SK-N-SH treated with all-trans-retinoic acid at 6 μM for 48 hours (cell line): ENCODE data around the gene FAM47E.
A peak's percentile ranks its signal among the peaks of the same experiment; 100 is the strongest.

Source experiments
- ATAC-seq: fragments of 200-7000 bp; cut with Tn5 transposase; 3 replicates; pipeline ENCODE4 v1.9.1; 2020; ENCODE audit warnings: mild to moderate bottlenecking, moderate library complexity
- ARNTL ChIP-seq: fragments of 450-650 bp; formaldehyde crosslinking; IDR thresholded peaks from 2 replicates; pipeline ENCODE4 v1.5.0; 2020; ENCODE audit warnings: low read depth, mild to moderate bottlenecking, moderate library complexity, borderline replicate concordance
- BACH2 ChIP-seq: fragments of 250-450 bp; sonication (Bioruptor Pico); IDR thresholded peaks from 2 replicates; pipeline ENCODE4 v1.9.0; 2021; ENCODE audit warnings: mild to moderate bottlenecking, borderline replicate concordance
- CSDC2 ChIP-seq: fragments of 250-450 bp; sonication (Bioruptor Pico); IDR thresholded peaks from 2 replicates; pipeline ENCODE4 v1.5.0; 2020; ENCODE audit warnings: mild to moderate bottlenecking, moderate library complexity
- ESRRG ChIP-seq: fragments of 250-450 bp; sonication (Bioruptor Pico); IDR thresholded peaks from 2 replicates; pipeline ENCODE4 v1.6.1; 2021; ENCODE audit warnings: mild to moderate bottlenecking
- GLIS3 ChIP-seq: fragments of 250-450 bp; sonication (Bioruptor Pico); IDR thresholded peaks from 2 replicates; pipeline ENCODE4 v1.5.0; 2020; ENCODE audit warnings: mild to moderate bottlenecking, moderate library complexity
- ISL1 ChIP-seq: fragments of 250-450 bp; sonication (Bioruptor Pico); IDR thresholded peaks from 2 replicates; pipeline ENCODE4 v2.1.2; 2022; ENCODE audit warnings: mild to moderate bottlenecking, moderate library complexity
- OSR1 ChIP-seq: fragments of 250-450 bp; sonication (Bioruptor Pico); IDR thresholded peaks from 2 replicates; pipeline ENCODE4 v1.8.0; 2022; ENCODE audit warnings: moderate library complexity, mild to moderate bottlenecking, inconsistent platforms
- PPARA ChIP-seq: fragments of 250-450 bp; sonication (Bioruptor Pico); IDR thresholded peaks from 2 replicates; pipeline ENCODE4 v1.5.0; 2020; ENCODE audit warnings: mild to moderate bottlenecking, borderline replicate concordance
- RARB ChIP-seq: fragments of 250-450 bp; sonication (Bioruptor Pico); IDR thresholded peaks from 2 replicates; pipeline ENCODE4 v1.8.0; 2021; ENCODE audit warnings: mild to moderate bottlenecking, moderate library complexity
- SNAI2 ChIP-seq: fragments of 250-450 bp; sonication (Bioruptor Pico); IDR thresholded peaks from 2 replicates; pipeline ENCODE4 v1.5.0; 2020; ENCODE audit warnings: mild to moderate bottlenecking, moderate library complexity
- TCF4 ChIP-seq: fragments of 250-450 bp; sonication (Bioruptor Pico); IDR thresholded peaks from 2 replicates; pipeline ENCODE4 v1.8.0; 2021; ENCODE audit warnings: mild to moderate bottlenecking, moderate library complexity, borderline replicate concordance
- TOX ChIP-seq: fragments of 250-450 bp; sonication (Bioruptor Pico); IDR thresholded peaks from 2 replicates; pipeline ENCODE4 v1.8.0; 2021; ENCODE audit warnings: mild to moderate bottlenecking, moderate library complexity, borderline replicate concordance
- ZC3H10 ChIP-seq: fragments of 250-450 bp; sonication (Bioruptor Pico); IDR thresholded peaks from 2 replicates; pipeline ENCODE4 v1.5.1; 2021; ENCODE audit warnings: mild to moderate bottlenecking, moderate library complexity
- ZFP3 ChIP-seq: fragments of 250-450 bp; sonication (Bioruptor Pico); IDR thresholded peaks from 2 replicates; pipeline ENCODE4 v1.5.0; 2020; ENCODE audit warnings: mild to moderate bottlenecking, moderate library complexity
- ZFP30 ChIP-seq: fragments of 450-650 bp; formaldehyde crosslinking; IDR thresholded peaks from 2 replicates; pipeline ENCODE4 v1.5.0; 2022; ENCODE audit warnings: mild to moderate bottlenecking, moderate library complexity
- ZNF565 ChIP-seq: fragments of 450-650 bp; formaldehyde crosslinking; conservative IDR thresholded peaks from 2 replicates; pipeline ENCODE4 v1.5.0; 2020; ENCODE audit warnings: low read depth, mild to moderate bottlenecking, moderate library complexity
- ZNF8 ChIP-seq: fragments of 450-650 bp; formaldehyde crosslinking; IDR thresholded peaks from 2 replicates; pipeline ENCODE4 v1.5.0; 2020; ENCODE audit warnings: mild to moderate bottlenecking, moderate library complexity
- TF ChIP-seq, protein P1 (sequence below): fragments of 250-450 bp; sonication (Bioruptor Pico); IDR thresholded peaks from 2 replicates; pipeline ENCODE4 v1.8.0; 2020; ENCODE audit warnings: mild to moderate bottlenecking, moderate library complexity, borderline replicate concordance
- TF ChIP-seq, protein P2 (sequence below): fragments of 250-450 bp; sonication (Bioruptor Pico); IDR thresholded peaks from 2 replicates; pipeline ENCODE4 v1.5.1; 2021; ENCODE audit warnings: mild to moderate bottlenecking, moderate library complexity
- TF ChIP-seq, protein P3 (sequence below): fragments of 250-450 bp; sonication (Bioruptor Pico); IDR thresholded peaks from 2 replicates; pipeline ENCODE4 v1.5.1; 2020; ENCODE audit warnings: low read depth, mild to moderate bottlenecking, moderate library complexity
- TF ChIP-seq, protein P4 (sequence below): fragments of 250-450 bp; sonication (Bioruptor Pico); IDR thresholded peaks from 2 replicates; pipeline ENCODE4 v1.5.0; 2020; ENCODE audit warnings: mild to moderate bottlenecking, moderate library complexity
- TF ChIP-seq, protein P5 (sequence below): fragments of 250-450 bp; sonication (Bioruptor Pico); IDR thresholded peaks from 2 replicates; pipeline ENCODE4 v1.8.0; 2021; ENCODE audit warnings: low read depth, mild to moderate bottlenecking, moderate library complexity, borderline replicate concordance

FAM47E gene

DNA sequence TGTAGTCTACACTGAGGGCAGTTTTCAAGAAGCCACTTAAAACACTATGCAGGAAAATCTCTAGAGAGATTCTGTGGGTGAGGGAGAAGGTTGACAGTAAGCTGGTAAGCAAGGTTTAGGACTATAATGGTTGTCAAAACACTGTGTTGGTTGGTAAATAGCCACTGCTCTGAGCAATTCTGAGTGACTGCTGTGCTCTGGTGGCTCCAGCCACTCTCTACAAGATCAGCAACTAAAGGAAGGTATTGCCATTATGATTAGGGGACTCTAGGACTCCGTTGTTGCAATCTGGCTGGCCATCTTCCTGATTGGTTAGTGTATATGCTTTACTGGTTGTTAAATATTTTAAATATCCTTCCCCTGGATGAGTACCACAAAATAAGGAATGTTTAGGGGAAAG lies 5.5 kb upstream of the FAM47E start:
- no peak for ATAC-seq
- TF ChIP-seq RARB (CRISPR knock-in tag) (no peak), ESRRG (CRISPR knock-in tag) (no peak), SNAI2 (no peak), TCF4 (no peak), TOX (CRISPR knock-in tag) (no peak), ZC3H10 (CRISPR knock-in tag) (no peak), ZNF565 (CRISPR knock-in tag) (no peak), ISL1 (CRISPR knock-in tag) (no peak), BACH2 (CRISPR knock-in tag) (no peak), PPARA (CRISPR knock-in tag) (no peak), ZFP3 (no peak), ZFP30 (CRISPR knock-in tag) (no peak), ZNF8 (CRISPR knock-in tag) (no peak), ARNTL (CRISPR knock-in tag) (no peak), CSDC2 (no peak)
- TF ChIP-seq, protein P1, sequence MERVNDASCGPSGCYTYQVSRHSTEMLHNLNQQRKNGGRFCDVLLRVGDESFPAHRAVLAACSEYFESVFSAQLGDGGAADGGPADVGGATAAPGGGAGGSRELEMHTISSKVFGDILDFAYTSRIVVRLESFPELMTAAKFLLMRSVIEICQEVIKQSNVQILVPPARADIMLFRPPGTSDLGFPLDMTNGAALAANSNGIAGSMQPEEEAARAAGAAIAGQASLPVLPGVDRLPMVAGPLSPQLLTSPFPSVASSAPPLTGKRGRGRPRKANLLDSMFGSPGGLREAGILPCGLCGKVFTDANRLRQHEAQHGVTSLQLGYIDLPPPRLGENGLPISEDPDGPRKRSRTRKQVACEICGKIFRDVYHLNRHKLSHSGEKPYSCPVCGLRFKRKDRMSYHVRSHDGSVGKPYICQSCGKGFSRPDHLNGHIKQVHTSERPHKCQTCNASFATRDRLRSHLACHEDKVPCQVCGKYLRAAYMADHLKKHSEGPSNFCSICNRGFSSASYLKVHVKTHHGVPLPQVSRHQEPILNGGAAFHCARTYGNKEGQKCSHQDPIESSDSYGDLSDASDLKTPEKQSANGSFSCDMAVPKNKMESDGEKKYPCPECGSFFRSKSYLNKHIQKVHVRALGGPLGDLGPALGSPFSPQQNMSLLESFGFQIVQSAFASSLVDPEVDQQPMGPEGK: no peak
- TF ChIP-seq, protein P2, sequence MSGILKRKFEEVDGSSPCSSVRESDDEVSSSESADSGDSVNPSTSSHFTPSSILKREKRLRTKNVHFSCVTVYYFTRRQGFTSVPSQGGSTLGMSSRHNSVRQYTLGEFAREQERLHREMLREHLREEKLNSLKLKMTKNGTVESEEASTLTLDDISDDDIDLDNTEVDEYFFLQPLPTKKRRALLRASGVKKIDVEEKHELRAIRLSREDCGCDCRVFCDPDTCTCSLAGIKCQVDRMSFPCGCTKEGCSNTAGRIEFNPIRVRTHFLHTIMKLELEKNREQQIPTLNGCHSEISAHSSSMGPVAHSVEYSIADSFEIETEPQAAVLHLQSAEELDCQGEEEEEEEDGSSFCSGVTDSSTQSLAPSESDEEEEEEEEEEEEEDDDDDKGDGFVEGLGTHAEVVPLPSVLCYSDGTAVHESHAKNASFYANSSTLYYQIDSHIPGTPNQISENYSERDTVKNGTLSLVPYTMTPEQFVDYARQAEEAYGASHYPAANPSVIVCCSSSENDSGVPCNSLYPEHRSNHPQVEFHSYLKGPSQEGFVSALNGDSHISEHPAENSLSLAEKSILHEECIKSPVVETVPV (CRISPR knock-in tag): no peak
- TF ChIP-seq, protein P3, sequence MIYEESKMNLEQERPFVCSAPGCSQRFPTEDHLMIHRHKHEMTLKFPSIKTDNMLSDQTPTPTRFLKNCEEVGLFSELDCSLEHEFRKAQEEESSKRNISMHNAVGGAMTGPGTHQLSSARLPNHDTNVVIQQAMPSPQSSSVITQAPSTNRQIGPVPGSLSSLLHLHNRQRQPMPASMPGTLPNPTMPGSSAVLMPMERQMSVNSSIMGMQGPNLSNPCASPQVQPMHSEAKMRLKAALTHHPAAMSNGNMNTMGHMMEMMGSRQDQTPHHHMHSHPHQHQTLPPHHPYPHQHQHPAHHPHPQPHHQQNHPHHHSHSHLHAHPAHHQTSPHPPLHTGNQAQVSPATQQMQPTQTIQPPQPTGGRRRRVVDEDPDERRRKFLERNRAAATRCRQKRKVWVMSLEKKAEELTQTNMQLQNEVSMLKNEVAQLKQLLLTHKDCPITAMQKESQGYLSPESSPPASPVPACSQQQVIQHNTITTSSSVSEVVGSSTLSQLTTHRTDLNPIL (CRISPR knock-in tag): no peak
- TF ChIP-seq, protein P4, sequence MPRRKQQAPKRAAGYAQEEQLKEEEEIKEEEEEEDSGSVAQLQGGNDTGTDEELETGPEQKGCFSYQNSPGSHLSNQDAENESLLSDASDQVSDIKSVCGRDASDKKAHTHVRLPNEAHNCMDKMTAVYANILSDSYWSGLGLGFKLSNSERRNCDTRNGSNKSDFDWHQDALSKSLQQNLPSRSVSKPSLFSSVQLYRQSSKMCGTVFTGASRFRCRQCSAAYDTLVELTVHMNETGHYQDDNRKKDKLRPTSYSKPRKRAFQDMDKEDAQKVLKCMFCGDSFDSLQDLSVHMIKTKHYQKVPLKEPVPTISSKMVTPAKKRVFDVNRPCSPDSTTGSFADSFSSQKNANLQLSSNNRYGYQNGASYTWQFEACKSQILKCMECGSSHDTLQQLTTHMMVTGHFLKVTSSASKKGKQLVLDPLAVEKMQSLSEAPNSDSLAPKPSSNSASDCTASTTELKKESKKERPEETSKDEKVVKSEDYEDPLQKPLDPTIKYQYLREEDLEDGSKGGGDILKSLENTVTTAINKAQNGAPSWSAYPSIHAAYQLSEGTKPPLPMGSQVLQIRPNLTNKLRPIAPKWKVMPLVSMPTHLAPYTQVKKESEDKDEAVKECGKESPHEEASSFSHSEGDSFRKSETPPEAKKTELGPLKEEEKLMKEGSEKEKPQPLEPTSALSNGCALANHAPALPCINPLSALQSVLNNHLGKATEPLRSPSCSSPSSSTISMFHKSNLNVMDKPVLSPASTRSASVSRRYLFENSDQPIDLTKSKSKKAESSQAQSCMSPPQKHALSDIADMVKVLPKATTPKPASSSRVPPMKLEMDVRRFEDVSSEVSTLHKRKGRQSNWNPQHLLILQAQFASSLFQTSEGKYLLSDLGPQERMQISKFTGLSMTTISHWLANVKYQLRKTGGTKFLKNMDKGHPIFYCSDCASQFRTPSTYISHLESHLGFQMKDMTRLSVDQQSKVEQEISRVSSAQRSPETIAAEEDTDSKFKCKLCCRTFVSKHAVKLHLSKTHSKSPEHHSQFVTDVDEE (CRISPR knock-in tag): no peak

DNA sequence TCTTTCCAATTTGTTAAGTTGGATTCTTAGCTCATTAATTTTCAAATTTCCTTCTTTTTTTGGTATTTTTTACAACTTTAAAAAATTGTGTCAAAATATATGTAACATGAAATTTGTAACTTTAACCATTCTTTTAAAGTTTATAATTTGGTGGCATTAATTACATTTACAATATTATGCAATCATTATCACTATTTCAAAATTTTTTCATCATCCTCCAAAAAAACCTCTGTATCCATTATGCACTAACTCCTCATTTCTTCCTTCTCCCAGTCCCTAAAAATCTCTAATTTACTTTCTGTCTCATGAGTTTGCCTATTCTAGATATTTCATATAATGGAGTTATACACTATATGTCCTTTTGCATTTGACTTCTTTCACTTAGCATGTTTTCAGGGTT lies 4.7 kb upstream of the FAM47E start:
- TF ChIP-seq SNAI2: no peak
- TF ChIP-seq CSDC2: no peak
- TF ChIP-seq, protein P2 (CRISPR knock-in tag): no peak
- no peak for TF ChIP-seq TOX (CRISPR knock-in tag)
- no peak for TF ChIP-seq OSR1 (CRISPR knock-in tag)
- TF ChIP-seq GLIS3 (CRISPR knock-in tag): no peak
- TF ChIP-seq ZFP3: no peak
- TF ChIP-seq, protein P1: no peak
- no peak for ATAC-seq

DNA sequence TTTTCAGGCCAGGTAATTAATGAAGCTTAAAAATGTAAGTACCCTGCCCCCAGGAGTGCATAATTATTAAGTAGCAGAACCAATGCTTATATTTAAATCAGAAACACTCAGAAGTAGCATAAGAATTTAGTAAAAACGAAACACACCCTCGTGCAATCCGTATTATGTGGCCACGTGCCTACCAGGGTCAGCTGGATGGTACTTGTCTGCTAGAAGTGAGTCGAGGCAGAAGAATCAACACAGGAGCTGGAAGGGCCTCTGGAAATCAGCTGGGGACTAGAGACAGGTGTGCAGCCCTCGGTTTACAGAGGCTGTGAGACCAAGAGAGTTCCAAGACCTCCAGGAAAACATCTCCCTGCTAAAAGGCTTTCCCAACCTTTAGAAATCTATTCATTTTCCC lies 559 bp upstream of the FAM47E start:
- ATAC-seq: peak; percentile 10; the same call in 2 of the 3 replicates
- TF ChIP-seq, protein P1: no peak
- TF ChIP-seq ZC3H10 (CRISPR knock-in tag): no peak
- TF ChIP-seq, protein P5, sequence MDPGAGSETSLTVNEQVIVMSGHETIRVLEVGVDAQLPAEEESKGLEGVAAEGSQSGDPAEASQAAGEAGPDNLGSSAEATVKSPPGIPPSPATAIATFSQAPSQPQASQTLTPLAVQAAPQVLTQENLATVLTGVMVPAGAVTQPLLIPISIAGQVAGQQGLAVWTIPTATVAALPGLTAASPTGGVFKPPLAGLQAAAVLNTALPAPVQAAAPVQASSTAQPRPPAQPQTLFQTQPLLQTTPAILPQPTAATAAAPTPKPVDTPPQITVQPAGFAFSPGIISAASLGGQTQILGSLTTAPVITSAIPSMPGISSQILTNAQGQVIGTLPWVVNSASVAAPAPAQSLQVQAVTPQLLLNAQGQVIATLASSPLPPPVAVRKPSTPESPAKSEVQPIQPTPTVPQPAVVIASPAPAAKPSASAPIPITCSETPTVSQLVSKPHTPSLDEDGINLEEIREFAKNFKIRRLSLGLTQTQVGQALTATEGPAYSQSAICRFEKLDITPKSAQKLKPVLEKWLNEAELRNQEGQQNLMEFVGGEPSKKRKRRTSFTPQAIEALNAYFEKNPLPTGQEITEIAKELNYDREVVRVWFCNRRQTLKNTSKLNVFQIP: no peak
- TF ChIP-seq CSDC2: no peak
- TF ChIP-seq ISL1 (CRISPR knock-in tag): no peak
- TF ChIP-seq ZFP3: no peak
- TF ChIP-seq BACH2 (CRISPR knock-in tag): no peak
- no peak for TF ChIP-seq TOX (CRISPR knock-in tag)
